Right cardiac atrium (tissue), 5 donors: ENCODE results near the gene DOK6. TPM values are rescaled to one million over a fixed set of nuclear protein-coding genes. Genes with fewer than 3 reads are reported as not detected.
"Not testable (repeated sequence)": the region's sequence is repeated elsewhere in the genome, so short reads cannot be mapped to it uniquely, and the experiment has no call there.

Experiments
- ATAC-seq, 2 donors: fragments of 200-7000 bp; cut with Tn5 transposase; one replicate each; pipeline versions ENCODE4 v1.8.0 to v1.9.1; 2020; ENCODE audit warnings: moderate library complexity in 2 of 2, mild to moderate bottlenecking in 1 of 2
- DNase-seq, 3 donors: peaks; one replicate each; pipeline ENCODE4 v3.0.0-alpha.2; 2020
- H3K27ac ChIP-seq: one replicate; pipeline ENCODE4 v1.5.1; 2013; ENCODE audit warnings: mild to moderate bottlenecking, low read length, control low read depth, moderate library complexity
- H3K27me3 ChIP-seq: one replicate; pipeline ENCODE4 v1.6.1; 2013; ENCODE audit not compliant: control insufficient read depth, insufficient read depth
- H3K4me1 ChIP-seq: one replicate; pipeline ENCODE4 v1.6.1; 2013; ENCODE audit warnings: low read length; ENCODE audit not compliant: control insufficient read depth, insufficient read depth
- H3K4me3 ChIP-seq: one replicate; pipeline ENCODE4 v1.5.1; 2013; ENCODE audit warnings: low read length, control low read depth
- H3K9me3 ChIP-seq: one replicate; pipeline ENCODE4 v1.6.1; 2013; ENCODE audit warnings: low read length; ENCODE audit not compliant: control insufficient read depth
- WGBS: extraction: QIAGEN DNeasy Blood & Tissue Kit; methylation state at CpG from one replicate; pipeline ENCODE4 v1.1.7; 2013; 5-methylcytosine and 5-hydroxymethylcytosine counted together
- intact Hi-C, 4 donors: fragments of 100-400 bp; cut with DNase I; formaldehyde crosslinking; loops; one replicate each; pipeline versions ENCODE4 v1.11.0 to v1.14.0; 2022 to 2023
- long read RNA-seq, 4 donors: library from polyadenylated mRNA; unstranded; transcript quantifications; one replicate each; pipeline ENCODE4 v2.0.0, GENCODE V29; 2020 to 2021
- polyA plus RNA-seq: library from polyadenylated mRNA; stranded (reverse); fragments of 200-250 nt; gene quantifications from one replicate; pipeline ENCODE4 v1.2.3, GENCODE V29; 2013
- total RNA-seq, 4 donors: library from RNA; stranded (reverse); fragmentation: NEBNext Ultra II Directional; extraction: Animal tissue kit (Norgen Biotek cat#: 25700); gene quantifications; one replicate each; pipeline ENCODE4 v1.2.1, GENCODE V29; 2021
- donor health status: healthy with polysubstance abuse.
- donor health status: DM: no; HTN: yes; CAD: no.
- donor health status: DM: no; HTN: no; CAD: no.
- donor health status: DM: no; HTN: yes; CAD: no; lungs with severe emphysema.
- donor health status: DM: yes; HTN: yes; CAD: no.

Gene DOK6
- total RNA-seq (10 to 100 TPM in 1 of 4 donors, 1 to 10 TPM in 3; 7.5 to 12.4 (median 8.8) TPM), polyA plus RNA-seq (3.9 TPM)
- long read RNA-seq, donor 1, full-length matches to known transcripts = 41 of 53 reads
- long read RNA-seq, donor 1, partial matches to known transcripts = 4 of 53 reads
- long read RNA-seq, donor 1, other reads (novel, unspliced or antisense) = 8 of 53 reads
- long read RNA-seq, donor 2, full-length matches to known transcripts = 9 of 13 reads
- long read RNA-seq, donor 2, partial matches to known transcripts = 1 of 13 reads
- long read RNA-seq, donor 2, other reads (novel, unspliced or antisense) = 3 of 13 reads
- long read RNA-seq, donor 3 = 0 reads
- long read RNA-seq, donor 4, full-length matches to known transcripts = 4 of 6 reads
- long read RNA-seq, donor 4, partial matches to known transcripts = 2 of 6 reads
- long read RNA-seq, donor 4, other reads (novel, unspliced or antisense) = 0 of 6 reads

DNA sequence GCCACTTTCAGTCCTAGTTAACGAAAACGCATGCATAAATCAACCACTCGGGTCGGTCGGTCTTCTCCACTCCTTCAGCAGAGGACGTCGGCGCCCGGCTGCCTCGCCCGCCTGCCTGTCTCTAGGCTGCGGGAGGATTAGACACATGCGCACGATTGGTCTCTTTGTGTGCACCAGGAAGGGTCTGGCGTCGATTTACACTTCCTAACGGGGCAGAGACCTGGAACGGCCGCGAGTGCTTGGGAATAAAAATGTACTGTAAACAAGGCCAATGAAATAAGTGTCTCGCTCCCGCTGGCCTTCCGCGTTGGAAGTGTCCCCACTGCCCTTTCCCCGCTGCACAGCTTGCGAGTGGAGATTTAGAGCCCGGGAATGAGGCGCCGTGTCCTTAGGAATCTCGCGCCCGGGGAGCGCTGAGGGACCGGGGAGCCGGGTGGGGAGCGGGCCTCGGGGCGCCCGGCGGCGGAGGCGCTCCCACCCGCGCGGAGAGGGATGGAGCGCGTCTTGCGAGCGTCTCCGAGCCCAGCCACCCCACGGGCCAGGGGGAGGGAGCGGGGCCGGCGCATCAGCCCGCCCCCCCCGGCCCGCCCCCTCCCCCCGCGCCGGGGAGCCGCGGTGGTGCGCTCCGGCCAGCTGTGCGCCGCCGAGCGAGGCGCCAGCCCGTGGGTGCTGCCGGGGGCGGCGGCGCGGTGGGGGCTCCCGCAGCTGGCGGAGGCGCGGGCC lies at the start of gene DOK6:
Gene DOK6 (plus strand): TSS at position 636 of the 723 bp plus-strand sequence.
- intact Hi-C loops = no loop called here
- no peaks in the 10 kb centered on the region for H3K27me3 ChIP-seq

DNA sequence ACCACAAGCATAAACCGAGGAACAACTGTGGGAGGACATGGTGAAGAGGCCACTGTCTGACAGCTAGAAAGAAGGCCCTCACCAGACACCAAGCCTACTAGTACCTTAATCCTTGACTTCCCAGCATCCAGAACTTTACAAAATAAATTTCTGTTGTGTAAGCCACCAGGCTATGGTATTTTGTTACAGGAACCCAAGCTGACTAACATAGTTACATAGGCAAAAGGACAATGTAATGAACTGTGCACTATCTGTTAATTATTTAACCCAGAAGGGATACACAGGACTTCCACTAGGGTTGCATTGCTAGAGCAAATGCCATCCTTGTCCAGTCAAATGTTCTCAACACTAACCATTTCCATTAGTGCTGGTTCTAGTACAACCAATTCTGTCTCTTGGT lies 47.7 kb upstream of the DOK6 start:
- no peak overlapping the region for H3K27ac ChIP-seq
- 88% methylated on average over 1 of the region's 1 CpG for WGBS
- ATAC-seq (no peak), DNase-seq (no peak)
- H3K9me3 ChIP-seq = no peaks in the 10 kb centered on the region
- no peaks in the 10 kb centered on the region for H3K27me3 ChIP-seq
- H3K4me1 ChIP-seq = no peaks in the 10 kb centered on the region
- intact Hi-C loops = no loop called here
- no peak overlapping the region for H3K4me3 ChIP-seq

More for the DNA sequence above, at the start of gene DOK6:
- H3K4me1 ChIP-seq = no peaks in the 10 kb centered on the region
- peak; percentile 89 to 93 for ATAC-seq
- peak within 1 kb of the TSS; percentile 86 for H3K4me3 ChIP-seq
- no peaks in the 10 kb centered on the region for H3K9me3 ChIP-seq
- DNase-seq = peak; percentile 73 to 89 (median 86)
- H3K27ac ChIP-seq = peak within 1 kb of the TSS; percentile 93
- under 1% methylated on average over 79 of the region's 79 CpGs for WGBS

DNA sequence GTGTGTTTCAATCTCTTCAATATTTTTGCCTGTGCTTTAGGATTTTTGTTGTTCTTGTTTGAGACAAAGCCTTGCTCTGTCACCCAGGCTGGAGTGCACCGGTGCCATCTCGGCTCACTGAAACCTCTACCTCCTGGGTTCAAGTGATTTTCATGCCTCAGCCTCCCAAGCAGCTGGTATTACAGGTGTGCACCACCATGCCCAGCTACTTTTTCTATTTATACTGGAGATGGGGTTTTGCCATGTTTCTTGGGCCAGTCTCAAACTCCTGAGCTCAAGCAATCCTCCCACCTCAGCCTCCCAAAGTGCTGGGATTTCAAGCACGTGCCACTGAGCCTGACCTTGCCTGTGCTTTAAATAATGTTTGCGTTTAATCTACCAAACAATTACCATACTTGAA lies 43.1 kb upstream of the DOK6 start:
- Histone ChIP-seq H3K9me3 (no peaks in the 10 kb centered on the region), H3K27me3 (no peaks in the 10 kb centered on the region), H3K4me3 (no peak overlapping the region), H3K27ac (no peak overlapping the region), H3K4me1 (no peaks in the 10 kb centered on the region)
- intact Hi-C loops = no loop called here
- 85% methylated on average over 4 of the region's 4 CpGs for WGBS
- no peak for DNase-seq
- no peak for ATAC-seq

- no peak overlapping the region for H3K4me3 ChIP-seq
- 53% methylated on average over 6 of the region's 6 CpGs for WGBS
- no peaks in the 10 kb centered on the region for H3K9me3 ChIP-seq
- no peak for ATAC-seq
- DNase-seq = no peak
- intact Hi-C loops = no loop called here
- no peaks in the 10 kb centered on the region for H3K4me1 ChIP-seq
- H3K27ac ChIP-seq = no peak overlapping the region
- no peaks in the 10 kb centered on the region for H3K27me3 ChIP-seq
Observed at GRCh38 chr18:69358212-69358895, 42.3 kb upstream of the DOK6 start.

DNA sequence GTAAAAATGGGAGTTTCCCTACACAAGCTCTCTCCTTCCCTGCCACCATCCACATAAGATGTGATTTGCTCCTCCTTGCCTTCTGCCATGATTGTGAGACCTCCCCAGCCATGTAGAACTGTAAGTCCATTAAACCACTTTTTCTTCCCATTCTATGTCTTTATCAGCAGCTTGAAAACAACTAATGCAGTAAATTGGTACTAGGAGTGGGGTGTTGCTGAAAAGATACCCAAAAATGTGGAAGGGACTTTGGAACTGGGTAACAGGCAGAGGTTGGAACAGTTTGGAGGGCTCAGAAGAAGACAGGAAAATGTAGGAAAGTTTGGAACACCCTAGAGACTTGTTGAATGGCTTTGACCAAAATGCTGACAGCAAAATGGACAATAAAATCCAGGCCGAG lies 40.9 kb upstream of the DOK6 start:
- H3K27ac ChIP-seq, ATAC-seq, H3K9me3 ChIP-seq, H3K4me1 ChIP-seq, H3K27me3 ChIP-seq, DNase-seq, H3K4me3 ChIP-seq, intact Hi-C loops: not testable (repeated sequence)
- 93% methylated on average over 1 of the region's 1 CpG for WGBS

- Histone ChIP-seq H3K27me3 (no peaks in the 10 kb centered on the region), H3K4me1 (peaks cover 1% of the 10 kb centered on the region), H3K9me3 (no peaks in the 10 kb centered on the region), H3K4me3 (no peak overlapping the region), H3K27ac (no peak overlapping the region)
- intact Hi-C loops = no loop called here
- ATAC-seq (no peak), DNase-seq (no peak)
- 74% methylated on average over 2 of the region's 2 CpGs for WGBS
Observed at GRCh38 chr18:69364930-69365329, 35.8 kb upstream of the DOK6 start.

DNA sequence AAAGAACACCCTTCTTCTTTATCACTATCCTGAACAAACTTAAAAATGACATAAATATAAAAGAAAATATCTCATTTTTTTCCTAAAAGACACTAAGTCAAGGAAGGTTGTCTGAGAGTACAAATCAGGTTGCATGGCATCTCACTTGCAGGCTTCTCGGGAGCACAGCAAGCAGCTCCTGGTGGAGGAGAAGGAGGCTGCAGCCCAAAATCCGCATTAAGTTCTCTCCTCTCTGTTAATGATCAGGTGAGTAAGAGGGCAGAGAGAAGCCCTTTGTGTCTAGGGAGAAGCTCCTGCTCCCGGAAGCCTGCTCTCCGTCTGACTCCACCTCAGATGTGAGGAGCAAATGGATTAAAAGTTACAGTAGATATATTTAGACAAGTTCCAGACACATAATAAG lies 35.0 kb upstream of the DOK6 start:
- no peak for ATAC-seq
- no peaks in the 10 kb centered on the region for H3K27me3 ChIP-seq
- no peak overlapping the region for H3K4me3 ChIP-seq
- H3K27ac ChIP-seq = no peak overlapping the region
- WGBS = 83% methylated on average over 4 of the region's 4 CpGs
- intact Hi-C loops = no loop called here
- no peak for DNase-seq
- peaks cover 1% of the 10 kb centered on the region for H3K4me1 ChIP-seq
- H3K9me3 ChIP-seq = no peaks in the 10 kb centered on the region

DNA sequence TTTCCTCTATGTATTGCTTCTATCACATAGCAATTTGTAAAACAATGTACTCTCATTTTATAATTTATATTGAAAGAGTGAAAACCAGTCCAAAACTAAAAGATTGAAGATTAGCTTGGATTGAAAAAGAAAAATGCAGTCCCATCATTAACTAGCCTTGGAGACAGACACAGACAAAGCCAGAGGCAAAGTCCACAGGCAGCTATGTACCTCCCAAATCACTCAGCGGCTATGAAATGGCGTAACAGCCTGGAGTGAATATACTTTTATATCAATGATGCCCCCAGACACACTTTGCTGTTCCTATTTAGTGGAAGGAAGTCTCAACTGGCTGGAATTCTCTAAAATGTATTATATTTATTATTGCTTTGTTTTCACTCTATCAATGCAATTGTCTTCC lies 33.6 kb upstream of the DOK6 start:
- no peak overlapping the region for H3K27ac ChIP-seq
- ATAC-seq = no peak
- DNase-seq = no peak
- peaks cover 1% of the 10 kb centered on the region for H3K4me1 ChIP-seq
- H3K9me3 ChIP-seq = no peaks in the 10 kb centered on the region
- intact Hi-C loops = no loop called here
- no peak overlapping the region for H3K4me3 ChIP-seq
- H3K27me3 ChIP-seq = no peaks in the 10 kb centered on the region
- WGBS = 96% methylated on average over 2 of the region's 2 CpGs

- Histone ChIP-seq H3K4me3 (no peak overlapping the region), H3K4me1 (no peaks in the 10 kb centered on the region), H3K27me3 (no peaks in the 10 kb centered on the region), H3K9me3 (no peaks in the 10 kb centered on the region), H3K27ac (no peak overlapping the region)
- WGBS = 73% methylated on average over 2 of the region's 2 CpGs
- intact Hi-C loops = no loop called here
- no peak for ATAC-seq
- no peak for DNase-seq
Observed at GRCh38 chr18:69371729-69372128, 29.0 kb upstream of the DOK6 start.

- no peaks in the 10 kb centered on the region for H3K4me1 ChIP-seq
- no peak overlapping the region for H3K27ac ChIP-seq
- intact Hi-C loops = no loop called here
- H3K4me3 ChIP-seq = no peak overlapping the region
- 86% methylated on average over 7 of the region's 7 CpGs for WGBS
- no peaks in the 10 kb centered on the region for H3K27me3 ChIP-seq
- no peak for ATAC-seq
- DNase-seq = no peak
- H3K9me3 ChIP-seq = no peaks in the 10 kb centered on the region
Observed at GRCh38 chr18:69380324-69380723, 20.4 kb upstream of the DOK6 start.

- Histone ChIP-seq H3K27ac (no peak overlapping the region), H3K4me3 (no peak overlapping the region), H3K4me1 (no peaks in the 10 kb centered on the region), H3K27me3 (no peaks in the 10 kb centered on the region), H3K9me3 (no peaks in the 10 kb centered on the region)
- ATAC-seq (no peak), DNase-seq (no peak)
- 59% methylated on average over 3 of the region's 3 CpGs for WGBS
- intact Hi-C loops = no loop called here
Observed at GRCh38 chr18:69383186-69383585, 17.5 kb upstream of the DOK6 start.
